GM20000 (cell line): ENCODE results near the gene LETM1.

Experiments
- DNase-seq: peaks from one replicate; pipeline ENCODE4 v3.0.0; 2012; ENCODE audit warnings: low spot score
- CTCF ChIP-seq: IDR thresholded peaks from 2 replicates; pipeline ENCODE4 v1.5.1; 2012; ENCODE audit warnings: mild to moderate bottlenecking, control low read depth; ENCODE audit errors: extremely low read depth, missing control alignments

LETM1 gene

GRCh38 chr4:1800805-1801204 lies 55.2 kb downstream of the LETM1 start:
- DNase-seq: no peak
- no peak for TF ChIP-seq CTCF

GRCh38 chr4:1799387-1800375 lies 56.3 kb downstream of the LETM1 start:
- DNase-seq: no peak

DNA sequence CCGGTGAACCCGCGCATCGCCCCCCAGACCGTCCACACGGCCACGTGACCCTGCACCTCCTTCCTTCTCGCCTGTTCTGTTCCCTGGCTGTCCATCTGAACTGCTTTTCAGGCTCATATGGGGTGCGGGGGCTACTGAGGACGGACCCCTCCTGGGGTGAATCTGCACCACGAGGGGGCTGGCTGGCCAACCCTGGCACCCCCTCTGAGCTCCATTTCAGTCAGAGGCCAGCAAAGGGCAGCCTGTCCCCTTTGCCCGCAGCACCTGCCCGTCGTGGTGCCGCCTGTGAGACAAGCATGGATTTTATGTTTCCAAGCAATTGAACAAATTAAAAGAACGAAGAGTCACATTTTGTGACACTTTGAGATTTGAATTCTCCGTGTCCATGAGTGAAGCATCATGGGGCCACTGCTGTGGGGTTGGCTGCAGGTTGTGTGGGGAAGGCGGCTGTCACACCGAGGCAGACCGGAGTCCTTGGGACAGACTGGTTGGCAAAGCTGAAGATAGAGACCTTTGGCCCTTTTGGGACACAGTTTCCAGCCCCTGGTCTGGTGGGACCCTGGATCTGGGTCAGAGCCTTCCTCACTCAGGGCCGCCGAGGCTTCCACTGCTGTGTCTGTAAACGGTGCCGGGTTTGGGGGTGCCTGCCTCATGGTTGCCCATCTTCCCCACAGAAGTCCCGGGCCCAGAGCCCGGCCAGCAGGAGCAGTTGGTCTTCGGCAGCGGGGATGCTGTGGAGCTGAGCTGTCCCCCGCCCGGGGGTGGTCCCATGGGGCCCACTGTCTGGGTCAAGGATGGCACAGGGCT lies 57.2 kb downstream of the LETM1 start:
- no peak for DNase-seq
- no peak for TF ChIP-seq CTCF

More at GRCh38 chr4:1799387-1800375, 56.3 kb downstream of the LETM1 start:
- no peak for TF ChIP-seq CTCF

GRCh38 chr4:1797861-1798579 lies 57.9 kb downstream of the LETM1 start:
- no peak for TF ChIP-seq CTCF
- no peak for DNase-seq

DNA sequence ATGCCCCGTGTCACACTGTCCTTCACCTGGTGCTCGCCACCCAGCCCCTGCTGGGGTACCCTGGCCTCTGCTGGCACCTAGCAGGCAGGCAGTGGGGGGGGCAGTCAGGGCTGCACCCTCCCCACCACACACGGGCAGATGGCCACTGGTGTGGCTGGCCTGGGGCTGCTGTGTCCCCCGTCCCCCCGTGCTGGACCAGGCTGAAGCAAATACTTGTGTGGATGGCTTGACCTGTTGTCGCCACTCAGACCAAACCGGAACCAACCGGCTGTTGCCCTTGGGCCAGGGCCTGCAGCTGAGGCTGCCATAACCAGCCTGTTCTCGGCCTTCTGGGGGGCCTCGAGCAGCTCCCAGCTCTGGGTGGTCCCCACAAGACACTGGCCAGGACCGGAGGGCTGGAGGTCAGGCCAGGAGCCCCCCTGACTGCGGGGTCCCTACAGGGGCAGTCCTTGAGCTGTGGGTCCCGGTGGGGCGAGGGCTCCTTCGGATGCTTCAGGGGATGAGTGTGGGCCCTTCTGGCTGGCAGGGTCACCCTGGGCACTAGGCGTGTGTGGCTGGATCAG lies 58.6 kb downstream of the LETM1 start:
- no peak for TF ChIP-seq CTCF
- DNase-seq: no peak

DNA sequence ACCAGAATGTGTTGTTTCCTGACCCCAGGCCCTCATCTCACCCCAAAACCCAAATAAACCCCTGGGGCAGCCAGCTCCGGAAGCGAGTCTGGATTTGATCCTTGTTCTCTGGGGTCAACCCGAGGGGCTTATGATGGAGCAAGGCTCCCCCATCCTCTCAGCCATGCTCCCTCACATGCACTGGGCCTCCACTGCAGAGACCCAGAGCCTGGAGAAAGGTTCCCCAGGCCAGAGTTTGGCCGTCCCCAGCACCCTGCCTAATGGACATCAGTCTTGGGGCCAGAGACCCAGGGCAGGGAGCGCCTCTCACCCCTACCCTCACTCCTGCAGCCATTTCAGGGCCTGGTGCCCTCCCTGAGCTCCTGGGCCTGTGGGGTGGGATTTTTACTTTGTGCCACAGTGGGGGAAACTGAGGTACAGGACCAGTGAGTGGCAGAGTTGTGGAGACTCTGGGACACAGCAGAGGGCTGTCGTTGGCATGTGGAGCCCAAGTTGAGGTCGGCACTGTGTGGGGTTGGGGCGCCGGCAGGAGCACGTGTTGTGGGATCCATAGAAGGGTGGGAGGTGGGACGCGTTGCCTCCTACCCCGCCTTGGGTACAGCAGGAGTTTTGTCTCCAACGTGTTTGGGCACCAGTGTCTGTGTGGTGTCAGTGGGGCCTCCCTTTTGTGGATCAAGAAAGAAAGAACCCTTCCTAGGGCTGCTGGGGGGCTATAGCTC lies 59.3 kb downstream of the LETM1 start:
- no peak for DNase-seq
- TF ChIP-seq CTCF: no peak
